Measurements from ENCODE around the gene PPP4R4.

PPP4R4 gene

GRCh38 chr14:94171208-94171607 is 2.9 kb upstream of the PPP4R4 start:
- no peak overlapping the region for H3K27ac ChIP-seq
- TF ChIP-seq CTCF (IDR thresholded peaks at IDR 0.05) = no peak
- H3K4me3 ChIP-seq = no peak overlapping the region
- no peak for DNase-seq (ENCODE audit: low spot score)

GRCh38 chr14:94172545-94172944 is 1.6 kb upstream of the PPP4R4 start:
- Histone ChIP-seq H3K27ac (no peak overlapping the region), H3K4me3 (no peak overlapping the region)
- no peak for DNase-seq (ENCODE audit: low spot score)
- no peak for TF ChIP-seq CTCF (IDR thresholded peaks at IDR 0.05)

GRCh38 chr14:94173471-94173884 is 644 bp upstream of the PPP4R4 start:
- DNase-seq (ENCODE audit: low spot score) = no peak
- Histone ChIP-seq H3K27ac (peak overlapping the region in 1 of 2 donors; percentile 28), H3K4me3 (peak overlapping the region; percentile 84)
- no peak for TF ChIP-seq CTCF (IDR thresholded peaks at IDR 0.05)

DNA sequence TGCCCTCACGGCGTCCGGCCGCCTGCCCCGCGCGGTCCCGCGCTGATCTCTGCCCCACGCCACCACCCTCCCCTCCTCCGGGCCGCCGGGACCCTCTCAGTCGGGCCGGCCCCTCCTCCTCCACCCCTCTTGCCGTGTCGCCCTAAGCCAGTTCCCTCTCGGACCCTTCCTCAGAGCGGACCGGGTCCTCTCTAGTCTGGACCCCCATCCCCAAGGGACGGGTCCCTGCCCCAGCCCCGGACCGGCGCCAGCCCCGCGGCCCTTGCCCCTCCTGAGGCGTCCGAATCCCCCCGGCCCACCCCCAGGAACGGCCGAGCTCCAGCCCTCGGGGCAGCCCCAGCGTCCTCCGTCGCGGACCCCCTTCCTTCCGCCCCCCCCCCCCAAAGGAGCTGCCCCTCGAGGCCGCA is 485 bp downstream of the PPP4R4 start:
- TF ChIP-seq CTCF (IDR thresholded peaks at IDR 0.05) = no peak
- Histone ChIP-seq H3K4me3 (peak overlapping the region; percentile 84), H3K27ac (no peak overlapping the region)
- DNase-seq (ENCODE audit: low spot score) = no peak

GRCh38 chr14:94175011-94175745 is 1.1 kb downstream of the PPP4R4 start:
- Histone ChIP-seq H3K27ac (no peak overlapping the region), H3K4me3 (peak overlapping the region; percentile 84)
- DNase-seq (ENCODE audit: low spot score) = no peak
- TF ChIP-seq CTCF (IDR thresholded peaks at IDR 0.05) = no peak

DNA sequence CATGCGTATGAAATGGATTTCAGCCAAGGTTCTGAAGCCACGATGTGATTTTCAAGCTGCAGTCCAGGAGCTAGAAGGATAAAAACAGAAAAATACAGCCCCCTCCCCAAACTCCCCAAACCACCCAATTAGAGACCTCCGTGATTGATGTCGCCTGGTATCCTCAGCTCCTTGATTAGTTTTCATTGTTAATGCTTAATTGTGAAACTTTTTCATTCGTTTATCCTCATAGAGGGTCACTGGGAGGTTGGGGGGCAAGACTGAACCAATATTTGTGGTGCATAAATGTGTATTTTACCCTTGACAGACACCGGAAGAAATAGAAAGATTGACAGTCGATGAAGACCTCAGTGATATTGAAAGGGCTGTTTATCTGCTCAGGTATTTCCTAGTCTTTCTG is 1.6 kb downstream of the PPP4R4 start:
- Histone ChIP-seq H3K27ac (no peak overlapping the region), H3K4me3 (peak overlapping the region; percentile 84)
- DNase-seq (ENCODE audit: low spot score) = no peak
- TF ChIP-seq CTCF (IDR thresholded peaks at IDR 0.05) = no peak

- no peak overlapping the region for H3K27ac ChIP-seq
Observed at GRCh38 chr14:94176808-94177207, 2.7 kb downstream of the PPP4R4 start.

More at GRCh38 chr14:94176808-94177207, 2.7 kb downstream of the PPP4R4 start:
- no peak for TF ChIP-seq CTCF (IDR thresholded peaks at IDR 0.05)
- no peak for DNase-seq (ENCODE audit: low spot score)
- H3K4me3 ChIP-seq = no peak overlapping the region

Data from coronary artery (tissue), 2 donors.